Retina (tissue), 1 donor: ENCODE data around the gene ZSCAN16.
"Not testable (repeated sequence)": the region's sequence is repeated elsewhere in the genome, so short reads cannot be mapped to it uniquely, and the experiment has no call there.

Experiments used
- DNase-seq: peaks from one replicate; pipeline ENCODE4 v3.0.0-alpha.2; 2016

The ZSCAN16 gene

GRCh38 chr6:28124350-28124970, at the start of gene ZSCAN16:
Gene ZSCAN16 (plus strand): TSS chr6:28124609. CDS start chr6:28125444, 835 bp downstream.
- peak; percentile 91 for DNase-seq

GRCh38 chr6:28078050-28078449, 46.4 kb upstream of the ZSCAN16 start:
- no peak for DNase-seq

DNA sequence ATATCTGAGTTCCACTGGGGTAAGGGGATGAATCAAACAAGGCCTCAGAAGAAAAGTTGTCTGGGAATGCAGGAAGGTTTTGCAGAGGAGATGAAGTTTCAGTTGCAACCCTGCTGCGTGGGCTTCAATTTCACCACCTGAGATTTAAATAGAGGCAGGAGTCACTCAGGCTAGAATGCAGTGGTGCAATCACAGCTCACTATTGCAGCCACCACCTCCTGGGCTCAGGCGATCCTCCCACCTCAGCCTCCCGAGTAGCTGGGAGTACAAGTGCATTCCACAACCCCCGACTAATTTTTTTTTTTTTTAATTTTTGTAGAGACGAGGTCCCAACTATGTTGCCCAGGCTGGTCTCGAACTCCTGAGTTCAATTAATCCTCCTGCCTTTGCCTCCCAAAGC, 45.6 kb upstream of the ZSCAN16 start:
- DNase-seq: no peak

GRCh38 chr6:28080381-28080630, 44.1 kb upstream of the ZSCAN16 start, which contains the start of gene ZNF165:
Gene ZNF165 (plus strand): TSS chr6:28080568. CDS start chr6:28085481, 4,913 bp downstream.
- not testable (repeated sequence) for DNase-seq

GRCh38 chr6:28080631-28081485, 43.6 kb upstream of the ZSCAN16 start:
- DNase-seq: peak; percentile 100

DNA sequence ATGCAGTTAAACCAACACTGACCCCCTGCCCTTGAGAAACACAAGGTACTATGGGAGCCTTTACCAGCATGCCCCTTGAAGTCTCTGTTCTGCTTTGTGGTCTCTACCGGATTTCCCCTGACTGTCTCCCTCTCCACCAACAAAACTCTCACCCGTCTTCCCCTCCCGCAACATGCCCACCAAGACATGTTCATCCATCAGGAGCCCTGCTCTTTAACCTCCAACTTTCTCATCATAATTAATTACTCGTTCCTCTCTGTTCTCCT, 43.0 kb upstream of the ZSCAN16 start:
- no peak for DNase-seq

GRCh38 chr6:28082939-28083338, 41.5 kb upstream of the ZSCAN16 start:
- DNase-seq: no peak

GRCh38 chr6:28089054-28089453, 35.4 kb upstream of the ZSCAN16 start:
- DNase-seq: no peak

GRCh38 chr6:28090917-28091586, 33.4 kb upstream of the ZSCAN16 start:
- peak; percentile 74 for DNase-seq

DNA sequence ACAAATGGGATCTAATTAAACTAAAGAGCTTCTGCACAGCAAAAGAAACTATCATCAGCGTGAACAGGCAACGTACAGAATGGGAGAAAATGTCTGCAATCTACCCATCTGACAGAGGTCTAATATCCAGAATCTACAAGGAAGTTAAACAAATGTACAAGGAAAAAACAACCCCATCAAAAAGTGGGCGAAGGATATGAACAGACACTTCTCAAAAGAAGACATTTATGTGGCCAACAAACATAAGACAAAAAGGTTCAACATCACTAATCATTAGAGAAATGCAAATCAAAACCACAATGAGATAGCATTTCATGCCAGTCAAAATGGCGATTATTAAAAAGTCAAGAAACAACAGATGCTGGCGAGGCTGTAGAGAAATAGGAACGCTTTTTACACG, 22.2 kb upstream of the ZSCAN16 start:
- not testable (repeated sequence) for DNase-seq

DNA sequence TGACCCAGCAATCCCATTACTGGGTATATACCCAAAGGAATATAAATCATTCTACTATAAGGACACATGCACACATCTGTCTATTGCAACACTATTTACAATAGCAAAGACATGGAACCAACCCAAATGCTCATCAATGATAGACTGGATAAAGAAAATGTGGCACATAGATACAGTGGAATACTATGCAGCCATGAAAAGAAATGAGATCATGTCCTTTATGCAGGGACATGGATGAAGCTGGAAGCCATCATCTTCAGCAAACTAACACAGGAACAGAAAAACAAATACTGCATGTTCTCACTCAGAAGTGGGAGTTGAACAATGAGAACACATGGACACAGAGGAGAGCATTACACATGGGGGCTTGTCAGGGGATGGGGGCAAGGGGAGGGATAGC, 21.7 kb upstream of the ZSCAN16 start:
- DNase-seq: not testable (repeated sequence)

GRCh38 chr6:28104392-28105244, 19.8 kb upstream of the ZSCAN16 start:
- peak; percentile 95 for DNase-seq

DNA sequence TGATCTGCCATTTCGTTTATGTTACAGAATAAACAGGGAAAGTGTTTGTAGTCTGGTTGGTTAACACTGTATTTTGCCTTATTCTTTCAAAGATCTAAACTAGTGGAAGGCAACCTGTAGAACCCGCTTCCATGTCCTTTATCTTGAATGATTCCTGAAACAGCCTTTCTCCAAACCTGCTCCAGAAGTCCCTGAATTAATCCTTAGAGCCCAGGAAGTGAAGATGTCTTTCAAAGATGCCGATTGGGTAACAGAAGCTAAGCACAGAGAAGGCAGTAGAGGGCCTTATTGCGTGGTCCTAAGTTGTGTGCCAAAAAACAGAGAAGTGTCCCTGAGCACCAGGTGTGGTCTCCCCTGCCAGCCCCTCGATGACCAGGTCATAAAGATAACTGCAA, 19.2 kb upstream of the ZSCAN16 start:
- DNase-seq: no peak

DNA sequence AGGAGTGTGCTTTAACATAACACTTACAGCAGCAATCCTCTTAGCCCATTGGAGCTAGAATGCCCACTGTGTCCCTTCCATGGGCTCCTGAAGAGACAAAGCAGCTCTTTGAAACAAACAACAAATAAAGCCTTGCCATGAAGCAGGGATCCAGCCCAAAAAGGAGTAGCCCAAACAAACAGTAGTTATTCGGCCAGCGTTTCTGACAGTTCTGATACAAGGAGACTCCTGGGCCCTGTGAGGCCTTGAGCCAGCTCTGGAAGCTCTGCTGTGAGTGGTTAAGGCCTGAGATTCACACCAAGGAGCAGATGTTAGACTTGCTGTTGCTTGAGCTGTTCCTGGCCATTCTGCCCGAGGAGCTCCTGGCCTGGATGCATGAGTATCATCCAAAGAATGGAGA, 16.9 kb upstream of the ZSCAN16 start:
- DNase-seq: no peak

GRCh38 chr6:28111964-28112363, 12.4 kb upstream of the ZSCAN16 start:
- DNase-seq: no peak

GRCh38 chr6:28115799-28116198, 8.6 kb upstream of the ZSCAN16 start:
- no peak for DNase-seq

- no peak for DNase-seq
Measured at GRCh38 chr6:28117386-28118050, 6.9 kb upstream of the ZSCAN16 start.

GRCh38 chr6:28118217-28118616, 6.2 kb upstream of the ZSCAN16 start:
- no peak for DNase-seq

DNA sequence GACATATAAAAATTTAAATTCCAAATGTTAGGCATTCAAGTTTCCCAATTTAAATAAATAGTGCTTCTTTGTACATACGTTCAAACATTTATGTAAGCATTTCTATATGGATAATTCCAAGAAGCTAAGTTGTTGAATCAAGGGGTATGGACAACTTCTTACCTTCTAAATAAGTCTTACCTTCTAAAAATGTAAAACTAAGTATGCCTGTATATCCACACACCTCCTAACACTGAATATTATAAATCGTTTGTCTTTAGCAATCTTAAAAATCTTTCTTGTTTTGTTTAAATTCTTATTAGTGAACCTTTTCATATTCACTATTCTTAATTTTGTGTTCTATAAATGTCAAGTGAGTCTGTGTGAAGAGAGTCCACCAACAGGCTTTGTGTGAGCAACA, 2.5 kb upstream of the ZSCAN16 start:
- DNase-seq: no peak

- not testable (repeated sequence) for DNase-seq
Measured at GRCh38 chr6:28122283-28122682, 2.1 kb upstream of the ZSCAN16 start.

GRCh38 chr6:28124971-28125353, 553 bp downstream of the ZSCAN16 start:
- no peak for DNase-seq

DNA sequence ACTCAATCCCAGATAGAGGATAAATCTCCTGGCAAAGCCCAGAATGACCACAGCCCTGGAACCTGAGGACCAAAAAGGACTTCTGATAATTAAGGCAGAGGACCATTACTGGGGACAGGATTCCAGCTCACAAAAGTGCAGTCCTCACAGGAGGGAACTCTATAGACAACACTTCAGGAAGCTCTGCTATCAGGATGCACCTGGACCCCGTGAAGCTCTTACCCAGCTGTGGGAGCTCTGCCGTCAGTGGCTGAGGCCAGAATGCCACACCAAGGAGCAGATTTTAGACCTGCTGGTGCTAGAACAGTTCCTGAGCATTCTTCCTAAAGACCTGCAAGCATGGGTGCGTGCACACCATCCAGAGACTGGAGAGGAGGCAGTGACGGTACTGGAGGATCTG, 992 bp downstream of the ZSCAN16 start:
- no peak for DNase-seq

GRCh38 chr6:28134015-28134414, 9.6 kb downstream of the ZSCAN16 start:
- DNase-seq: no peak
